A549 (cell line): ENCODE data around the gene MARCO. TPM values are rescaled to one million over a fixed set of nuclear protein-coding genes. Genes with fewer than 3 reads are reported as not detected.

Source experiments
- ATAC-seq, 2 experiments: fragments of 200-7000 bp in 1 of 2; fragments of >200 bp in 1 of 2; cut with Nextera tagmentation in 1 of 2; cut with Tn5 transposase in 1 of 2; 3 replicates each; pipeline versions ENCODE4 v1.8.0 to v1.9.1; 2018 to 2020; ENCODE audit warnings: mild to moderate bottlenecking in 1 of 2, moderate library complexity in 1 of 2
- CTCF ChIA-PET: fragments of 300-600 bp; sonication (Branson Sonifier 250); formaldehyde crosslinking; extraction: SDS; loops from one replicate; lab custom pipeline; 2021; ENCODE audit warnings: antibody characterized with exemption, inconsistent platforms; lab: Yijun Ruan, JAX
- POLR2A ChIA-PET: fragments of 350-600 bp; formaldehyde crosslinking; extraction: SDS; loops from one replicate; lab custom pipeline; 2021; ENCODE audit warnings: antibody characterized with exemption, inconsistent platforms; lab: Yijun Ruan, JAX
- DNase-seq, 2 experiments: peaks; one replicate each; pipeline versions ENCODE4 v3.0.0 to v3.0.0-alpha.2; 2011 to 2016; ENCODE audit warnings: low read depth in 1 of 2, low spot score in 1 of 2
- FAIRE-seq: peaks from 2 replicates; lab custom pipeline; 2011; peaks lifted over from hg19 to GRCh38; lab: Jason Lieb, UNC
- H3K27ac ChIP-seq, 2 experiments: fragments of >200 bp; sonication (Bioruptor Twin); formaldehyde crosslinking; 3 replicates each; pipeline ENCODE4 v1.5.1; 2016 to 2017
- H3K4me1 ChIP-seq: fragments of >200 bp; sonication (Bioruptor Twin); formaldehyde crosslinking; 3 replicates; pipeline ENCODE4 v1.6.1; 2016
- H3K4me2 ChIP-seq: fragments of >200 bp; sonication (Bioruptor Twin); formaldehyde crosslinking; 3 replicates; pipeline ENCODE4 v1.6.1; 2016
- H3K4me3 ChIP-seq: fragments of >200 bp; sonication (Bioruptor Twin); formaldehyde crosslinking; 3 replicates; pipeline ENCODE4 v1.5.1; 2016
- H3K9me3 ChIP-seq: fragments of >200 bp; sonication (Bioruptor Twin); formaldehyde crosslinking; 3 replicates; pipeline ENCODE4 v1.6.1; 2016
- CBX2 ChIP-seq: fragments of 200-600 bp; sonication (generic); IDR thresholded peaks from 2 replicates; pipeline ENCODE4 v1.6.1; 2016; ENCODE audit warnings: low read depth, mild to moderate bottlenecking, borderline replicate concordance
- CHD4 ChIP-seq: fragments of 200-600 bp; sonication (generic); IDR thresholded peaks from 2 replicates; pipeline ENCODE4 v1.6.1; 2016; ENCODE audit warnings: antibody characterized with exemption, mild to moderate bottlenecking, borderline replicate concordance
- EHF ChIP-seq: fragments of 250-450 bp; sonication (Bioruptor Pico); IDR thresholded peaks from 2 replicates; pipeline ENCODE4 v1.5.0; 2020; ENCODE audit warnings: mild to moderate bottlenecking
- EHMT2 ChIP-seq: fragments of 200-600 bp; sonication (generic); IDR thresholded peaks from 2 replicates; pipeline ENCODE4 v1.6.1; 2016; ENCODE audit warnings: antibody characterized with exemption, low read depth, mild to moderate bottlenecking, moderate library complexity
- EP300 ChIP-seq, 2 experiments: fragments of >200 bp; sonication (Bioruptor Twin); formaldehyde crosslinking; IDR thresholded peaks; 2 replicates in 1 of 2; 3 replicates in 1 of 2; pipeline ENCODE4 v1.6.1; 2016 to 2017
- FOXS1 ChIP-seq: fragments of 250-450 bp; sonication (Bioruptor Pico); IDR thresholded peaks from 2 replicates; pipeline ENCODE4 v1.5.0; 2020; ENCODE audit warnings: mild to moderate bottlenecking, moderate library complexity
- GATA3 ChIP-seq: IDR thresholded peaks from 2 replicates; pipeline ENCODE4 v1.6.1; 2012; ENCODE audit warnings: borderline replicate concordance
- HEYL ChIP-seq: fragments of 250-450 bp; sonication (Bioruptor Pico); IDR thresholded peaks from 2 replicates; pipeline ENCODE4 v1.8.0; 2021; ENCODE audit warnings: mild to moderate bottlenecking, moderate library complexity
- HOXA7 ChIP-seq: fragments of 250-450 bp; sonication (Bioruptor Pico); IDR thresholded peaks from 2 replicates; pipeline ENCODE4 v1.5.0; 2020; ENCODE audit warnings: mild to moderate bottlenecking, moderate library complexity
- HOXB13 ChIP-seq: fragments of 250-450 bp; sonication (Bioruptor Pico); IDR thresholded peaks from 2 replicates; pipeline ENCODE4 v1.5.0; 2020; ENCODE audit warnings: low read depth, mild to moderate bottlenecking, moderate library complexity
- KDM1A ChIP-seq: fragments of 200-600 bp; sonication (generic); IDR thresholded peaks from 2 replicates; pipeline ENCODE4 v1.6.1; 2016; ENCODE audit warnings: low read depth, mild to moderate bottlenecking
- MAZ ChIP-seq: fragments of 150-350 bp; IDR thresholded peaks from 2 replicates; pipeline ENCODE4 v1.6.1; 2014; ENCODE audit warnings: antibody characterized with exemption, low read depth, low read length, borderline replicate concordance
- NFE2L2 ChIP-seq: fragments of 150-350 bp; conservative IDR thresholded peaks from 2 replicates; pipeline ENCODE4 v1.6.1; 2014; ENCODE audit warnings: low read length
- NR3C1 ChIP-seq: fragments of >200 bp; sonication (Bioruptor Twin); formaldehyde crosslinking; IDR thresholded peaks from 3 replicates; pipeline ENCODE4 v1.6.1; 2017
- POLR2AphosphoS2 ChIP-seq: conservative IDR thresholded peaks from 2 replicates; pipeline ENCODE4 v1.6.1; 2012; ENCODE audit warnings: low read length, improper control_type of control experiment, inconsistent platforms
- RNF2 ChIP-seq: fragments of 200-600 bp; sonication (generic); IDR thresholded peaks from 2 replicates; pipeline ENCODE4 v1.6.1; 2016; ENCODE audit warnings: low read depth, mild to moderate bottlenecking, antibody characterized with exemption, moderate library complexity, borderline replicate concordance
- ZFP36 ChIP-seq: fragments of 450-650 bp; IDR thresholded peaks from 2 replicates; pipeline ENCODE4 v1.6.1; 2014; ENCODE audit warnings: borderline replicate concordance; ENCODE audit not compliant: partially characterized antibody
- ZNF302 ChIP-seq: fragments of 250-450 bp; sonication (Bioruptor Pico); IDR thresholded peaks from 2 replicates; pipeline ENCODE4 v1.9.0; 2021; ENCODE audit warnings: inconsistent platforms, mild to moderate bottlenecking, moderate library complexity
- ZSCAN20 ChIP-seq: fragments of 250-450 bp; sonication (Bioruptor Pico); IDR thresholded peaks from 2 replicates; pipeline ENCODE4 v1.8.0; 2022; ENCODE audit warnings: mild to moderate bottlenecking, moderate library complexity
- WGBS: methylation state at CpG from one replicate; pipeline ENCODE4 v1.1.6; 2017; ENCODE audit errors: missing lambda C conversion rate; 5-methylcytosine and 5-hydroxymethylcytosine counted together
- polyA plus RNA-seq, 4 experiments: library from polyadenylated mRNA; depleted of rRNA in 3 of 4; stranded (reverse); fragments of >200 nt; fragmentation: RNase III in 1 of 4; extraction: RNeasy Plus Mini Kit Qiagen cat#74134 plus additional on column Dnase treatment in 1 of 4; gene quantifications; 2 replicates in 3 of 4; 3 replicates in 1 of 4; pipeline ENCODE4 v1.2.3, GENCODE V29; 2011 to 2017
- TF ChIP-seq, protein P1 (sequence below): fragments of >200 bp; sonication (Bioruptor Twin); formaldehyde crosslinking; IDR thresholded peaks from 3 replicates; pipeline ENCODE4 v1.6.1; 2016
- TF ChIP-seq, protein P2 (sequence below): fragments of 250-450 bp; sonication (Bioruptor Pico); IDR thresholded peaks from 2 replicates; pipeline ENCODE4 v1.5.0; 2021; ENCODE audit warnings: mild to moderate bottlenecking, moderate library complexity, borderline replicate concordance
- TF ChIP-seq, protein P3 (sequence below): IDR thresholded peaks from 2 replicates; pipeline ENCODE4 v1.6.1; 2012

The MARCO gene
- polyA plus RNA-seq, 2 of the 4 experiments (the other 2 are of a cell fraction), result 0.05 TPM; not detected in 1

- H3K4me1 ChIP-seq, result no peaks in the 10 kb centered on the region
- no peak overlapping the region for H3K4me2 ChIP-seq
- TF ChIP-seq NR3C1 (no peak), MAZ (no peak), ZSCAN20 (CRISPR knock-in tag) (no peak), KDM1A (no peak), ZFP36 (no peak), FOXS1 (no peak), POLR2AphosphoS2 (no peak), EHF (CRISPR knock-in tag) (no peak), NFE2L2 (no peak)
- TF ChIP-seq, protein P1, sequence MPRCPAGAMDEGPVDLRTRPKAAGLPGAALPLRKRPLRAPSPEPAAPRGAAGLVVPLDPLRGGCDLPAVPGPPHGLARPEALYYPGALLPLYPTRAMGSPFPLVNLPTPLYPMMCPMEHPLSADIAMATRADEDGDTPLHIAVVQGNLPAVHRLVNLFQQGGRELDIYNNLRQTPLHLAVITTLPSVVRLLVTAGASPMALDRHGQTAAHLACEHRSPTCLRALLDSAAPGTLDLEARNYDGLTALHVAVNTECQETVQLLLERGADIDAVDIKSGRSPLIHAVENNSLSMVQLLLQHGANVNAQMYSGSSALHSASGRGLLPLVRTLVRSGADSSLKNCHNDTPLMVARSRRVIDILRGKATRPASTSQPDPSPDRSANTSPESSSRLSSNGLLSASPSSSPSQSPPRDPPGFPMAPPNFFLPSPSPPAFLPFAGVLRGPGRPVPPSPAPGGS, result no peak
- TF ChIP-seq, protein P2, sequence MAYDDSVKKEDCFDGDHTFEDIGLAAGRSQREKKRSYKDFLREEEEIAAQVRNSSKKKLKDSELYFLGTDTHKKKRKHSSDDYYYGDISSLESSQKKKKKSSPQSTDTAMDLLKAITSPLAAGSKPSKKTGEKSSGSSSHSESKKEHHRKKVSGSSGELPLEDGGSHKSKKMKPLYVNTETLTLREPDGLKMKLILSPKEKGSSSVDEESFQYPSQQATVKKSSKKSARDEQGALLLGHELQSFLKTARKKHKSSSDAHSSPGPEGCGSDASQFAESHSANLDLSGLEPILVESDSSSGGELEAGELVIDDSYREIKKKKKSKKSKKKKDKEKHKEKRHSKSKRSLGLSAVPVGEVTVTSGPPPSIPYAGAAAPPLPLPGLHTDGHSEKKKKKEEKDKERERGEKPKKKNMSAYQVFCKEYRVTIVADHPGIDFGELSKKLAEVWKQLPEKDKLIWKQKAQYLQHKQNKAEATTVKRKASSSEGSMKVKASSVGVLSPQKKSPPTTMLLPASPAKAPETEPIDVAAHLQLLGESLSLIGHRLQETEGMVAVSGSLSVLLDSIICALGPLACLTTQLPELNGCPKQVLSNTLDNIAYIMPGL (CRISPR knock-in tag), result no peak
- TF ChIP-seq, protein P3, sequence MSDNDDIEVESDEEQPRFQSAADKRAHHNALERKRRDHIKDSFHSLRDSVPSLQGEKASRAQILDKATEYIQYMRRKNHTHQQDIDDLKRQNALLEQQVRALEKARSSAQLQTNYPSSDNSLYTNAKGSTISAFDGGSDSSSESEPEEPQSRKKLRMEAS, result no peak
- ATAC-seq (no peak), FAIRE-seq (no peak), DNase-seq (no peak)
- no peak overlapping the region for H3K27ac ChIP-seq
- 40% methylated on average over 8 of the region's 8 CpGs for WGBS
- no peaks in the 10 kb centered on the region for H3K9me3 ChIP-seq
- ChIA-PET CTCF (interaction anchor here (0.6 kb wide), 1 partner anchor 143 kb away, joined by 3 read pairs; no protein-coding TSS in a partner anchor), POLR2A (no interaction called here)
- no peak overlapping the region for H3K4me3 ChIP-seq
These were observed 12.5 kb downstream of the MARCO start for GRCh38 chr2:118954297-118955060.

DNA sequence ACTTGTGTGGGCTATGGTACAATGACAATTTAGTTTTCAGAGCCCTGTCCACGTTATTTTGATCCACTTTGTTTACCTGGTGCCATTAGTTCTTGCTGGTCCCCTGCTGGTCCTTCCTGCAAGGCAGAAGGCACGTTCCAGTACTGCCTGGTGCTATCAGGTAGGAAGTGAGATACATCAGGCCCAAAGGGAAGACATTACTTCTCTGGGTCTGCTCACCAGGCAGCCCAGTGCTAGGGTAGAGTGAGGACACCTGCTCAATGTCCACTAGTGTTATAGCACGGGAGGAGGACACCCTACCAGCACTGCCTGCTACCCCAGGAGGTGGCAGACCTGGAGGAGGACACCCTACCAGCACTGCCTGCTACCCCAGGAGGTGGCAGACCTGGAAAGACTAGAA lies 23.7 kb downstream of the MARCO start:
- Histone ChIP-seq H3K9me3 (no peaks in the 10 kb centered on the region), H3K4me1 (no peaks in the 10 kb centered on the region), H3K4me2 (no peak overlapping the region), H3K4me3 (no peak overlapping the region), H3K27ac (no peak overlapping the region)
- no peak for ATAC-seq
- no peak for FAIRE-seq
- POLR2A ChIA-PET, result no interaction called here
- 3% methylated on average over 3 of the region's 3 CpGs for WGBS
- DNase-seq, result no peak
- CTCF ChIA-PET, result interaction anchor here (2.0 kb wide), 1 partner anchor 27 kb away, joined by 5 read pairs; no protein-coding TSS in a partner anchor
- TF ChIP-seq, protein P3, result no peak
- TF ChIP-seq GATA3, result no peak
- no peak for TF ChIP-seq ZNF302 (CRISPR knock-in tag)
- no peak for TF ChIP-seq NR3C1
- no peak for TF ChIP-seq FOXS1
- TF ChIP-seq EHMT2, result no peak
- TF ChIP-seq CBX2, result no peak
- TF ChIP-seq EP300 (IDR thresholded peaks at IDR 0.05), result no peak
- no peak for TF ChIP-seq NFE2L2
- TF ChIP-seq RNF2, result no peak
- TF ChIP-seq CHD4, result no peak
- TF ChIP-seq HEYL (CRISPR knock-in tag), result no peak
- TF ChIP-seq HOXA7 (CRISPR knock-in tag), result no peak
- TF ChIP-seq HOXB13 (CRISPR knock-in tag), result no peak
- TF ChIP-seq MAZ, result no peak
